ENCODE results near the gene SCAMP4.

SCAMP4 gene

DNA sequence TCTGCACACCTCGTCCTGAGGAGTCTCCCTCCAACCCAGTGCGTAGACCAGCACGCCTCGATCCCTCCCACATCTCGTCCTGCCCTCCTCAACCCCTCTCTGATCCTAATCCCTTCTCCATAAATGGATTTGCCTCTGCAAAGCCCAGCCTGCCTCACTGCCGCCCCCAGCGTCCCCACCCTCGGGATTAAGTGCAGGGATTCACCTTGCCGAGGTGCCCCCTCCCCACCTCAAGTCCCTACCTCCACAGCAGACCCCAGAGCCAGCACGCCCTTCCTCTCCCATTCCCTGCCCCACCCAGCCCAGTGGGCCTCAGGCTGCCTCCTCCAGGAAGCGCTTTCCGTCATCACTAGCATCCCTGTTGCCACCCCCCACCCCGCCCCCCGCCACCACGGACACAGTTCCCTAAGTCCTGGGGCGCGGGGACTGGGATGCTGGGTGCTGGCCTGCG is 45.8 kb upstream of the SCAMP4 start:
- TF ChIP-seq, protein P1, sequence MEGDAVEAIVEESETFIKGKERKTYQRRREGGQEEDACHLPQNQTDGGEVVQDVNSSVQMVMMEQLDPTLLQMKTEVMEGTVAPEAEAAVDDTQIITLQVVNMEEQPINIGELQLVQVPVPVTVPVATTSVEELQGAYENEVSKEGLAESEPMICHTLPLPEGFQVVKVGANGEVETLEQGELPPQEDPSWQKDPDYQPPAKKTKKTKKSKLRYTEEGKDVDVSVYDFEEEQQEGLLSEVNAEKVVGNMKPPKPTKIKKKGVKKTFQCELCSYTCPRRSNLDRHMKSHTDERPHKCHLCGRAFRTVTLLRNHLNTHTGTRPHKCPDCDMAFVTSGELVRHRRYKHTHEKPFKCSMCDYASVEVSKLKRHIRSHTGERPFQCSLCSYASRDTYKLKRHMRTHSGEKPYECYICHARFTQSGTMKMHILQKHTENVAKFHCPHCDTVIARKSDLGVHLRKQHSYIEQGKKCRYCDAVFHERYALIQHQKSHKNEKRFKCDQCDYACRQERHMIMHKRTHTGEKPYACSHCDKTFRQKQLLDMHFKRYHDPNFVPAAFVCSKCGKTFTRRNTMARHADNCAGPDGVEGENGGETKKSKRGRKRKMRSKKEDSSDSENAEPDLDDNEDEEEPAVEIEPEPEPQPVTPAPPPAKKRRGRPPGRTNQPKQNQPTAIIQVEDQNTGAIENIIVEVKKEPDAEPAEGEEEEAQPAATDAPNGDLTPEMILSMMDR (IDR thresholded peaks at IDR 0.05), result no peak

DNA sequence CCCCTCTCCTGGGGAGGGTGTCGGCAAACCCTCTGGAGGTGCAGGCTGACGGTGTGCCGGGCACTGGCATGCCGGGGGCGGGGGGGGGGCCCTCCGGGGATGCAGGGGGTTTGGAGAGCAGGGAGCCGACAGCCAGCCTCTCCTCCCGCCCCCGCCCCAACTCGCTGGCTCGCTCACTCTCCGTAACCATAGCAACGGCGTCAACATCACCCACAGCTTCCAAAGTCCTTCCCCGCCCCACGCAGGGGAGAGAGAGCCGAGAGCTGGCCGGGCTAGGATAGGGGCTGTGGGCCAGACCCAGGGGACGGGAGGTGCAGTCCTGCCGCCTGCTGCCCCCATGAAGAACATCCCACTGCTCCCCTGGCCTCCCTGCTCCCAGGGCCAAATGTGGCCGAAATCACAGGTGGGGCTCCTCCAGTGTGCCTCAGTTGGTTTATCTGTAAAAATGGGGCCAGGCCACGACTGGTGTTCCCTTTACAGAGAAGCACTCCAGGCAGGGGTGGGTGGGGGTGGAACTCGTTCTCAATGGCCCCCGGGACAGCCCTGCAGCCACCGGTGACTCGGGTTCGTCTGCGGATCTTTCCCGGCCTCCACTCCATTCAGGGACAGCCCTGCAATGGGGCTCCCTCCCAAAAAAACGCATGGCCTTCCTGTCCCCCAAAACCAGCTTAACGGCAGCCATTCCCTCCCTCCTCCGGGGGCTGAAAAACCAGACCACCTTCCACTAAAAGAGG is 45.0 kb upstream of the SCAMP4 start:
- TF ChIP-seq, protein P1 (IDR thresholded peaks at IDR 0.05), result no peak

DNA sequence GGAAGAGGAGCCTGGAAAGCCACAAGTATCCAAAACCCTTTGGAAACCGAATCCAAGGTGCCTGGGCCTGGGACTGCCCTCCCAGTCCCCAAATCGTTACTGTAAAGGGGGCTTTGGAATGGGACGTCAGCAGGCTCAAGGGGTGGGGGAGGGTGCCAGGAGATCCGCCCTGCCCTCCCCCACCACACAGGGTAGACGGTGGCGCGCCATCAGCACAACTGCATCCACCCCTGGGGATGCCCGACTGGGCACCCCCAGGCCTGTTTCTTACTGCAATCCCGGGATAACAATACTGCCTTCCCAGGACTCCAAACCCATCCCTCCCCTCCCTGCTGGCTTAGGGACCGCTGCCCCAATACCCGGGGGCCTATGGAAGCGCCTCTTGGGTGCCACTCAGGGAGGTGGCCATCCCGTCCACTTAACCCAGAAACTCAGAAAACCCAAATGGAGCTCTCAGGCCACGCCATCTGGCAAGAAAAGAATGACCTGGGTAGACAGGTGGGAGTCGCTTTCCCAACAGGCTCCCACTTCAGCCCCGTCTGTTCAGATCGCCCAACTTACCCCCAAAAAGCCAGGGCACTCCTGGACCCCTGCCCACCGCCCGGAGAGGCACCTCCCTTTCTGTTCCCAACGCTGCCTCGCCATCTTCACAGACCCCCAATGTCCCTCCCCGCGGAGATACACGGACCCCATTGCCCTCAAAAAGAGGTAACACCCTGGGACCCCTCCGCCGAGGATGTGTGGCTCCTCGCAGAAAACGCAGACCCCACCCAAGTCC is 44.2 kb upstream of the SCAMP4 start:
- TF ChIP-seq, protein P1 (IDR thresholded peaks at IDR 0.05), result no peak

DNA sequence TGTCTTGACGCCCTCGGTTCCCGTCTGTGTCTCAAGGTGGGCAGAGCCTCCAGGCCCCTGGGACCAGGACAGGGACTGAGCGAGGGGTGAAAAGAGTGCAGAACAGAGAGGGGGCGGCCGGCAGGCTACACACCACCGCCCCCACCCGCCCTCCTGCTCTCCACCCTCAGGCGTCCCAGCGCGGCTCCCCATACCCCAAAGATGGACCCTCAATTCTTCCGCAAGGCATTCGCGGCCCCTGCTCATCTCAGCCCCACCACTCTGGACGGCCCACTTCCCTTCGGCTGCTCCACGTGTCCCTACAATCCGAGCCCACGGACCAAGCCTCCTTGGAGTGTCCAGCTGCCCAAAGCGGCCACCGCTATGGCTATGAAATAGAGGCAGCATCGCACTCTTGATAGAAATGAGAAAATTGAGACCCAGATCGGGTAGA is 43.6 kb upstream of the SCAMP4 start:
- TF ChIP-seq, protein P1 (IDR thresholded peaks at IDR 0.05), result no peak

DNA sequence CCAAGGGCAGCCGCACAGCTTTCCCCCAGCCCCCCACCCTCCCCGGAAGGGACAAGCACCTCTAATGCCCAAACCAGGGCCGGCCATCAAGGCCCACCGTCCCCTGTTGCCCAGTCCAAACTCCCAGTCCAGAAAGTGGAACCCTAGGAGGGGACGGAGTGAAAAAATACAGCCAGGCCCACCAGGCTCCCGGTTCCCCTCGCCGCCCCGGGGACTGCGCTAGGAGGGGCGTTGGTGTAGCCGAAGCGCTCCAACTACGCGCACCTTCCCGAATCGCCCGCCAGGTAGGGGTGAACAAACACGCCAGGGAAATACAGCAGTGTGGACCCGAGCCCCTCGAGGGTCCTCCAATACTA is 43.2 kb upstream of the SCAMP4 start:
- TF ChIP-seq, protein P1 (IDR thresholded peaks at IDR 0.05), result no peak

DNA sequence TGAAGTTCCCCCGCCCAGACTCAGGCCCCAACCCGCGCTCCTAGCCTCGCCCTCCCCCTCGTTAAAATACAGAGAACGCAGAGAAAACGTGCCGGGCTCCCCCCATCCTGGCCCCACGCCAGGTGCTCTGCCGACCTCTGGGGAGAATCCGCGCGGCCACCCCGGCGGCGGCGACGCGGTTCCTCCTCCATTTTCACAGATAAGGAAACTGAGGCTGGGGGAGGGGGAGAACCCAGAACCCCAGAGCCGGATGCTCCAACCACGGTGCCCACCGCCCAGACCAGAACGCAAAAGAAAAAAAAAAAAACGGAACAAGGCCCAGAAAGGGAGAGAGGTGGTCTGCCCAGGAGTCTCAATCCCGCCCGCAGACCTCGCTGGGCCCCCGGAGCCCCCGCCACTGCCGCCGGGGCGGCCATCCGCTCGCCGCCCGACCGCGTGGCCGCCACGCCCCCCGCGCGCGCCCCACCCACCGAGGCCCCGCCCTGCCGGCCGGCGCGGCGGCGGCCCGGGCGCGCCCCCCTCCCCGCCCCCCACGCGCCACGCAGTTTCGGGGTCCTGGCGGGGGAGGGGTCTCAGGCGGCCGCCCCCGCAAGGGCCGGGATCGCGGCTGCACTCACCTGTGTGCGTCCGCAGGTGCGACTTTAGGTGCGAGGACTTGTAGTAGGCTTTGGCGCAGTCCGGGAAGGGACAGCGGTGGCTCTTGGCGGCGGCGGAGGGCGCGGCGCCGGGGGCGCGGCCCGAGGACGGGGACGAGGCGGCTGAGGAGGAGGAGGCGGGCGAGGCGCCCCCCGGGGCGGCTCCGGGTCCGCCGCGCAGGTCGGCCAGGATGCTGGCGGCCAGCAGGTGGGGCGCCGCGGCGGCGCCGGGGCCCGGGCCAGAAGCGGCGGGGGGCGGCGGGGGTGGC is 42.5 kb upstream of the SCAMP4 start:
- TF ChIP-seq, protein P1 (IDR thresholded peaks at IDR 0.05), result no peak

DNA sequence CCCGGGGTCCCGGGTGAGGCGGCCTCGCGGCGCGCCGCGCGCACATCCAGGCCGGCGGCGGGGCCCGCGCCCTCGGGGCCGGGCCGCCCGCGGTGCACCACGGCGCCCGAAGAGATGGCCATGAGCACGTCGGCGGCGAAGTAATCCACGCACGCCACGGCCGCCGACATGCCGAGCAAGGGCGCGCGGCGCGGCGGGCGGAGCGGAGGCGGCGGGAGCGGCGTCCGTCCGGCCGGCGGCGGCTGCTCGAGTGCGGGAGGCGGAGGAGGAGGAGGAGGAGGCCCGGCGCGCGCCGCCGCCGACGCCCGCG is 41.9 kb upstream of the SCAMP4 start, which contains the start of gene KLF16:
Gene KLF16 (minus strand): TSS at position 252 of the 310 bp plus-strand sequence. CDS start 82 bp downstream, at position 170.
- TF ChIP-seq, protein P1 (IDR thresholded peaks at IDR 0.05), result no peak

Data from LNCAP (cell line).